GM23338 (cell line): Measurements from ENCODE around the gene ITGB3. TPM values are rescaled to one million over a fixed set of nuclear protein-coding genes. Genes with fewer than 3 reads are reported as not detected.

Experiments
- CTCF ChIP-seq, 2 experiments: fragments of 200-600 bp in 1 of 2; sonication (generic) in 1 of 2; conservative IDR thresholded peaks; 2 replicates each; pipeline versions ENCODE4 v1.5.1 to v1.6.1; 2016 to 2017; ENCODE audit warnings: antibody characterized with exemption in 2 of 2, low read depth in 2 of 2, mild to moderate bottlenecking in 2 of 2, moderate library complexity in 1 of 2
- ETS1 ChIP-seq: IDR thresholded peaks from 2 replicates; pipeline ENCODE4 v1.6.1; 2016; ENCODE audit warnings: antibody characterized with exemption
- EZH2 ChIP-seq: fragments of 200-600 bp; sonication (generic); IDR thresholded peaks from one replicate; pipeline ENCODE4 v1.8.0; 2017; ENCODE audit warnings: antibody characterized with exemption, mild to moderate bottlenecking, low read depth; ENCODE audit not compliant: unreplicated experiment
- EZH2phosphoT487 ChIP-seq: fragments of 200-600 bp; sonication (generic); IDR thresholded peaks from one replicate; pipeline ENCODE4 v1.8.1; 2018; ENCODE audit warnings: antibody characterized with exemption; ENCODE audit not compliant: unreplicated experiment
- JUNB ChIP-seq: IDR thresholded peaks from one replicate; pipeline ENCODE4 v1.6.1; 2016; ENCODE audit warnings: antibody characterized with exemption; ENCODE audit not compliant: unreplicated experiment
- POLR2AphosphoS5 ChIP-seq: IDR thresholded peaks from 2 replicates; pipeline ENCODE4 v1.6.1; 2016; ENCODE audit warnings: antibody characterized with exemption, low read depth
- REST ChIP-seq: IDR thresholded peaks from one replicate; pipeline ENCODE4 v1.6.1; 2018; ENCODE audit warnings: antibody characterized with exemption; ENCODE audit not compliant: unreplicated experiment
- STAT1 ChIP-seq: IDR thresholded peaks from one replicate; pipeline ENCODE4 v1.6.1; 2016; ENCODE audit warnings: antibody characterized with exemption; ENCODE audit not compliant: unreplicated experiment
- ZNF114 ChIP-seq: fragments of 250-450 bp; sonication (Bioruptor Pico); IDR thresholded peaks from 2 replicates; pipeline ENCODE4 v1.5.0; 2020; ENCODE audit warnings: mild to moderate bottlenecking, moderate library complexity
- ZNF331 ChIP-seq: fragments of 250-450 bp; sonication (Bioruptor Pico); IDR thresholded peaks from 2 replicates; pipeline ENCODE4 v1.5.0; 2020; ENCODE audit warnings: low read depth, mild to moderate bottlenecking, moderate library complexity
- ZNF462 ChIP-seq: fragments of 250-450 bp; sonication (Bioruptor Pico); IDR thresholded peaks from 2 replicates; pipeline ENCODE4 v1.5.0; 2020; ENCODE audit warnings: mild to moderate bottlenecking, moderate library complexity
- polyA plus RNA-seq: library from polyadenylated mRNA; unstranded; fragments of >200 nt; fragmentation: Nextera tagmentation; extraction: Ambion mirVana; gene quantifications from 2 replicates; pipeline ENCODE4 v1.2.1, GENCODE V29; 2016
- total RNA-seq: library from RNA; depleted of rRNA; stranded (reverse); fragments of >200 nt; shearing (Covaris generic); gene quantifications from 2 replicates; pipeline ENCODE4 v1.2.3, GENCODE V29; 2014

ITGB3 gene
- total and polyA plus RNA-seq, 2 experiments from 2014 or later, result 0.52 TPM; not detected in 1

- TF ChIP-seq ZNF462 (CRISPR knock-in tag), result no peak
- no peak for TF ChIP-seq REST
- no peak for TF ChIP-seq ETS1
- TF ChIP-seq POLR2AphosphoS5, result no peak
- TF ChIP-seq STAT1, result no peak
- TF ChIP-seq CTCF (conservative IDR thresholded peaks at IDR 0.05; ENCODE audit: low read depth in 2 of 2), result no peak
- no peak for TF ChIP-seq EZH2
- TF ChIP-seq ZNF331 (CRISPR knock-in tag), result no peak
- TF ChIP-seq EZH2phosphoT487, result no peak
- TF ChIP-seq JUNB, result no peak
- no peak for TF ChIP-seq ZNF114 (CRISPR knock-in tag)
These were observed 34.0 kb downstream of the ITGB3 start (continued) for GRCh38 chr17:47287639-47288038.
